Muscle layer of colon (tissue), 2 donors: ENCODE results near the gene AADACL2.

ENCODE experiments used
- H3K27ac ChIP-seq: one replicate; pipeline ENCODE4 v1.7.0; 2013; ENCODE audit warnings: low read depth, mild to moderate bottlenecking, low read length, moderate library complexity
- H3K27me3 ChIP-seq, 2 donors: one replicate each; pipeline ENCODE4 v1.7.0; 2013; ENCODE audit warnings: low read length in 2 of 2, mild to moderate bottlenecking in 2 of 2; ENCODE audit not compliant: insufficient read depth in 2 of 2, control insufficient read depth in 1 of 2
- H3K36me3 ChIP-seq: one replicate; pipeline ENCODE4 v1.7.0; 2013; ENCODE audit warnings: mild to moderate bottlenecking, low read length; ENCODE audit not compliant: insufficient read depth
- H3K4me1 ChIP-seq: one replicate; pipeline ENCODE4 v1.7.0; 2013; ENCODE audit warnings: mild to moderate bottlenecking, low read length; ENCODE audit not compliant: insufficient read depth
- H3K4me3 ChIP-seq, 2 donors: one replicate each; pipeline ENCODE4 v1.7.0; 2013; ENCODE audit warnings: low read length in 2 of 2, low read depth in 1 of 2, mild to moderate bottlenecking in 1 of 2, moderate library complexity in 1 of 2
- H3K9ac ChIP-seq: one replicate; pipeline ENCODE4 v1.7.0; 2013; ENCODE audit warnings: low read length
- H3K9me3 ChIP-seq: one replicate; pipeline ENCODE4 v1.7.0; 2013; ENCODE audit warnings: mild to moderate bottlenecking, low read length
- donor health status: abdominal sarcoma.
- donor health status: Adenocarcinoma of cecum.

AADACL2 gene

GRCh38 chr3:151766454-151766853 lies 32.7 kb downstream of the AADACL2 start:
- Histone ChIP-seq H3K27me3 (no peaks in the 10 kb centered on the region), H3K9me3 (no peaks in the 10 kb centered on the region), H3K4me1 (no peaks in the 10 kb centered on the region), H3K4me3 (no peak overlapping the region), H3K9ac (no peak overlapping the region), H3K36me3 (no peaks in the 10 kb centered on the region), H3K27ac (no peak overlapping the region)

GRCh38 chr3:151768393-151768930 lies 34.7 kb downstream of the AADACL2 start:
- H3K4me3 ChIP-seq = no peak overlapping the region
- H3K27me3 ChIP-seq = no peaks in the 10 kb centered on the region
- no peaks in the 10 kb centered on the region for H3K36me3 ChIP-seq
- no peaks in the 10 kb centered on the region for H3K9me3 ChIP-seq
- no peak overlapping the region for H3K27ac ChIP-seq
- H3K9ac ChIP-seq = no peak overlapping the region
- H3K4me1 ChIP-seq = no peaks in the 10 kb centered on the region

GRCh38 chr3:151769175-151769574 lies 35.4 kb downstream of the AADACL2 start:
- Histone ChIP-seq H3K4me3 (no peak overlapping the region), H3K4me1 (no peaks in the 10 kb centered on the region), H3K9ac (no peak overlapping the region), H3K36me3 (no peaks in the 10 kb centered on the region), H3K27me3 (no peaks in the 10 kb centered on the region), H3K27ac (no peak overlapping the region), H3K9me3 (no peaks in the 10 kb centered on the region)

- Histone ChIP-seq H3K9me3 (no peaks in the 10 kb centered on the region), H3K4me3 (no peak overlapping the region), H3K36me3 (no peaks in the 10 kb centered on the region), H3K9ac (no peak overlapping the region), H3K27ac (no peak overlapping the region), H3K4me1 (no peaks in the 10 kb centered on the region), H3K27me3 (no peaks in the 10 kb centered on the region)
Measured at GRCh38 chr3:151770956-151771355, 37.2 kb downstream of the AADACL2 start.

- no peaks in the 10 kb centered on the region for H3K36me3 ChIP-seq
- no peak overlapping the region for H3K4me3 ChIP-seq
- no peak overlapping the region for H3K27ac ChIP-seq
- H3K4me1 ChIP-seq = no peaks in the 10 kb centered on the region
- no peaks in the 10 kb centered on the region for H3K9me3 ChIP-seq
- H3K9ac ChIP-seq = no peak overlapping the region
- no peaks in the 10 kb centered on the region for H3K27me3 ChIP-seq
Measured at GRCh38 chr3:151772825-151773480, 39.2 kb downstream of the AADACL2 start.

- Histone ChIP-seq H3K36me3 (no peaks in the 10 kb centered on the region), H3K27me3 (no peaks in the 10 kb centered on the region), H3K9me3 (no peaks in the 10 kb centered on the region), H3K9ac (no peak overlapping the region), H3K27ac (no peak overlapping the region), H3K4me1 (no peaks in the 10 kb centered on the region), H3K4me3 (no peak overlapping the region)
Measured at GRCh38 chr3:151774235-151774634, 40.5 kb downstream of the AADACL2 start.

GRCh38 chr3:151774910-151775309 lies 41.2 kb downstream of the AADACL2 start:
- no peaks in the 10 kb centered on the region for H3K36me3 ChIP-seq
- no peaks in the 10 kb centered on the region for H3K27me3 ChIP-seq
- H3K4me1 ChIP-seq = no peaks in the 10 kb centered on the region
- H3K9ac ChIP-seq = no peak overlapping the region
- no peak overlapping the region for H3K27ac ChIP-seq
- no peak overlapping the region for H3K4me3 ChIP-seq
- no peaks in the 10 kb centered on the region for H3K9me3 ChIP-seq

- no peaks in the 10 kb centered on the region for H3K27me3 ChIP-seq
- H3K27ac ChIP-seq = no peak overlapping the region
- H3K4me3 ChIP-seq = no peak overlapping the region
- H3K36me3 ChIP-seq = no peaks in the 10 kb centered on the region
- no peaks in the 10 kb centered on the region for H3K9me3 ChIP-seq
- H3K4me1 ChIP-seq = no peaks in the 10 kb centered on the region
- no peak overlapping the region for H3K9ac ChIP-seq
Measured at GRCh38 chr3:151775314-151776258, 41.9 kb downstream of the AADACL2 start.

- H3K4me3 ChIP-seq = no peak overlapping the region
- no peaks in the 10 kb centered on the region for H3K4me1 ChIP-seq
- no peak overlapping the region for H3K27ac ChIP-seq
- no peaks in the 10 kb centered on the region for H3K27me3 ChIP-seq
- no peaks in the 10 kb centered on the region for H3K36me3 ChIP-seq
- H3K9ac ChIP-seq = no peak overlapping the region
- no peaks in the 10 kb centered on the region for H3K9me3 ChIP-seq
Measured at GRCh38 chr3:151776259-151776740, 42.6 kb downstream of the AADACL2 start.

- H3K9ac ChIP-seq = no peak overlapping the region
- H3K36me3 ChIP-seq = no peaks in the 10 kb centered on the region
- no peaks in the 10 kb centered on the region for H3K9me3 ChIP-seq
- no peaks in the 10 kb centered on the region for H3K4me1 ChIP-seq
- H3K27ac ChIP-seq = no peak overlapping the region
- H3K27me3 ChIP-seq = no peaks in the 10 kb centered on the region
- no peak overlapping the region for H3K4me3 ChIP-seq
Measured at GRCh38 chr3:151777880-151778279, 44.2 kb downstream of the AADACL2 start.

- H3K4me3 ChIP-seq = no peak overlapping the region
- no peaks in the 10 kb centered on the region for H3K36me3 ChIP-seq
- no peaks in the 10 kb centered on the region for H3K27me3 ChIP-seq
- H3K9ac ChIP-seq = no peak overlapping the region
- no peaks in the 10 kb centered on the region for H3K9me3 ChIP-seq
- H3K4me1 ChIP-seq = no peaks in the 10 kb centered on the region
- no peak overlapping the region for H3K27ac ChIP-seq
Measured at GRCh38 chr3:151787626-151788025, 53.9 kb downstream of the AADACL2 start.
